Measurements from ENCODE around the gene APOOL. TPM values are rescaled to one million over a fixed set of nuclear protein-coding genes. Genes with fewer than 3 reads are reported as not detected.
A peak's percentile ranks its signal among the peaks of the same experiment; 100 is the strongest.
"Not testable (repeated sequence)": the region's sequence is repeated elsewhere in the genome, so short reads cannot be mapped to it uniquely, and the experiment has no call there.

APOOL gene
- total RNA-seq (2022) (26.3 and 33.8 TPM in 2 replicates), Bru-seq, nascent RNA (percentile 76 among the genes with signal in this experiment), BruChase-seq, experiment 1, labeled RNA remaining after a 6-hour chase (percentile 84 among the genes with signal in this experiment), BruChase-seq, experiment 2, labeled RNA remaining after a 2-hour chase (percentile 80 among the genes with signal in this experiment)
- long read RNA-seq, transcript APOOL-201 (9 exons, 1,279 nt) = major isoform, 7 of 10 reads
- long read RNA-seq, partial matches to known transcripts = 1 of 10 reads
- long read RNA-seq, other reads (novel, unspliced or antisense) = 2 of 10 reads

GRCh38 chrX:85003655-85004244 lies at the start of gene APOOL:
Gene APOOL, plus strand, starts transcription at chrX:85003877. Its CDS starts 36 bp downstream, at chrX:85003913.
- Mint-ChIP-seq H3K4me3 (ENCODE audit: unreplicated experiment) (peak within 1 kb of the TSS; percentile 78), H3K27me3 (ENCODE audit: insufficient read depth, unreplicated experiment) (no peaks in the 10 kb centered on the region), H3K36me3 (ENCODE audit: insufficient read depth, unreplicated experiment) (no peaks in the 10 kb centered on the region), H3K4me1 (ENCODE audit: insufficient read depth, unreplicated experiment) (peaks cover 5% of the 10 kb centered on the region), H3K27ac (ENCODE audit: low read depth, unreplicated experiment) (peak within 1 kb of the TSS; percentile 80), H3K9me3 (ENCODE audit: unreplicated experiment) (no peaks in the 10 kb centered on the region)
- peak; percentile 89 for DNase-seq (ENCODE audit: unreplicated experiment)
- ChIA-PET POLR2A (interaction anchor here (0.6 to 1.2 kb wide), 8 partner anchors 16 to 696 kb away, joined by 3 to 4 read pairs (median 3); no protein-coding TSS in a partner anchor), CTCF (interaction anchor here (0.8 kb wide), 1 partner anchor 96 kb away, joined by 3 read pairs; no protein-coding TSS in a partner anchor)
- BruUV-seq (replicated peaks) = TSS peak; percentile 78
- intact Hi-C loops (cut with micrococcal nuclease) = loop anchor here (2.0 kb wide), 1 partner anchor 49 kb away; no protein-coding TSS in a partner anchor
- TF ChIP-seq, protein P1, sequence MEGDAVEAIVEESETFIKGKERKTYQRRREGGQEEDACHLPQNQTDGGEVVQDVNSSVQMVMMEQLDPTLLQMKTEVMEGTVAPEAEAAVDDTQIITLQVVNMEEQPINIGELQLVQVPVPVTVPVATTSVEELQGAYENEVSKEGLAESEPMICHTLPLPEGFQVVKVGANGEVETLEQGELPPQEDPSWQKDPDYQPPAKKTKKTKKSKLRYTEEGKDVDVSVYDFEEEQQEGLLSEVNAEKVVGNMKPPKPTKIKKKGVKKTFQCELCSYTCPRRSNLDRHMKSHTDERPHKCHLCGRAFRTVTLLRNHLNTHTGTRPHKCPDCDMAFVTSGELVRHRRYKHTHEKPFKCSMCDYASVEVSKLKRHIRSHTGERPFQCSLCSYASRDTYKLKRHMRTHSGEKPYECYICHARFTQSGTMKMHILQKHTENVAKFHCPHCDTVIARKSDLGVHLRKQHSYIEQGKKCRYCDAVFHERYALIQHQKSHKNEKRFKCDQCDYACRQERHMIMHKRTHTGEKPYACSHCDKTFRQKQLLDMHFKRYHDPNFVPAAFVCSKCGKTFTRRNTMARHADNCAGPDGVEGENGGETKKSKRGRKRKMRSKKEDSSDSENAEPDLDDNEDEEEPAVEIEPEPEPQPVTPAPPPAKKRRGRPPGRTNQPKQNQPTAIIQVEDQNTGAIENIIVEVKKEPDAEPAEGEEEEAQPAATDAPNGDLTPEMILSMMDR (IDR thresholded peaks at IDR 0.05; ENCODE audit: unreplicated experiment) = no peak

- CTCF ChIA-PET = no interaction called here
- no peaks in the 10 kb centered on the region for H3K27me3 Mint-ChIP-seq (ENCODE audit: insufficient read depth, unreplicated experiment)
- no TSS peak for BruUV-seq (replicated peaks)
- intact Hi-C loops (cut with micrococcal nuclease) = no loop called here
- no peaks in the 10 kb centered on the region for H3K36me3 Mint-ChIP-seq (ENCODE audit: insufficient read depth, unreplicated experiment)
- TF ChIP-seq, protein P1 (IDR thresholded peaks at IDR 0.05; ENCODE audit: unreplicated experiment) = no peak
- peaks cover 12% of the 10 kb centered on the region for H3K9me3 Mint-ChIP-seq (ENCODE audit: unreplicated experiment)
- H3K4me1 Mint-ChIP-seq (ENCODE audit: insufficient read depth, unreplicated experiment) = no peaks in the 10 kb centered on the region
- POLR2A ChIA-PET = no interaction called here
- H3K4me3 Mint-ChIP-seq (ENCODE audit: unreplicated experiment) = no peak overlapping the region
- peak overlapping the region; percentile 13 for H3K27ac Mint-ChIP-seq (ENCODE audit: low read depth, unreplicated experiment)
- no peak for DNase-seq (ENCODE audit: unreplicated experiment)
These were observed 47.4 kb upstream of the APOOL start for GRCh38 chrX:84956304-84956703.

GRCh38 chrX:84974803-84975202 lies 28.9 kb upstream of the APOOL start:
- intact Hi-C loops (cut with micrococcal nuclease) = no loop called here
- Mint-ChIP-seq H3K36me3 (ENCODE audit: insufficient read depth, unreplicated experiment) (no peaks in the 10 kb centered on the region), H3K4me1 (ENCODE audit: insufficient read depth, unreplicated experiment) (no peaks in the 10 kb centered on the region), H3K27ac (ENCODE audit: low read depth, unreplicated experiment) (no peak overlapping the region), H3K4me3 (ENCODE audit: unreplicated experiment) (no peak overlapping the region), H3K9me3 (ENCODE audit: unreplicated experiment) (peaks cover 8% of the 10 kb centered on the region), H3K27me3 (ENCODE audit: insufficient read depth, unreplicated experiment) (peaks cover 11% of the 10 kb centered on the region)
- ChIA-PET POLR2A (interaction anchor here (0.6 kb wide), 1 partner anchor 27 kb away, joined by 3 read pairs; no protein-coding TSS in a partner anchor), CTCF (no interaction called here)
- BruUV-seq (replicated peaks) = no TSS peak
- TF ChIP-seq, protein P1 (IDR thresholded peaks at IDR 0.05; ENCODE audit: unreplicated experiment) = no peak
- DNase-seq (ENCODE audit: unreplicated experiment) = no peak

DNA sequence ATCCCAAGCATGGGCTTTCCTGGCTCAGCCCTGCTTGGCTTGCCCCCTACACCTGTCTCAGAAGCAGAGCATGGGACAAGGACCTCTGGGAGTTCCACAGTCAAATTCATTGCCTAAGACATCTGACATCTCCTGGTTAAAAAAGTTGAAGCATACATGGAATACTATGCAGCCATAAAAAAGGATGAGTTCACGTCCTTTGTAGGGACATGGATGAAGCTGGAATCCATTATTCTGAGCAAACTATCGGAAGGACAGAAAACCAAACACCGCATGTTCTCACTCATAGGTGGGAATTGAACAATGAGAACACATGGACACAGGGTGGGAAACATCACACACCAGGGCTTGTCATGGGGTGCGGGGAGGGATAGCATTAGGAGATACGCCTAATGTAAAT lies 11.9 kb upstream of the APOOL start:
- H3K36me3 Mint-ChIP-seq (ENCODE audit: insufficient read depth, unreplicated experiment); intact Hi-C loops (cut with micrococcal nuclease); H3K9me3 Mint-ChIP-seq (ENCODE audit: unreplicated experiment); BruUV-seq (replicated peaks); CTCF ChIA-PET; H3K27ac Mint-ChIP-seq (ENCODE audit: low read depth, unreplicated experiment); H3K4me3 Mint-ChIP-seq (ENCODE audit: unreplicated experiment); DNase-seq (ENCODE audit: unreplicated experiment); H3K27me3 Mint-ChIP-seq (ENCODE audit: insufficient read depth, unreplicated experiment); H3K4me1 Mint-ChIP-seq (ENCODE audit: insufficient read depth, unreplicated experiment); POLR2A ChIA-PET: not testable (repeated sequence)
